ENCODE data around the gene MINK1.

MINK1 gene

DNA sequence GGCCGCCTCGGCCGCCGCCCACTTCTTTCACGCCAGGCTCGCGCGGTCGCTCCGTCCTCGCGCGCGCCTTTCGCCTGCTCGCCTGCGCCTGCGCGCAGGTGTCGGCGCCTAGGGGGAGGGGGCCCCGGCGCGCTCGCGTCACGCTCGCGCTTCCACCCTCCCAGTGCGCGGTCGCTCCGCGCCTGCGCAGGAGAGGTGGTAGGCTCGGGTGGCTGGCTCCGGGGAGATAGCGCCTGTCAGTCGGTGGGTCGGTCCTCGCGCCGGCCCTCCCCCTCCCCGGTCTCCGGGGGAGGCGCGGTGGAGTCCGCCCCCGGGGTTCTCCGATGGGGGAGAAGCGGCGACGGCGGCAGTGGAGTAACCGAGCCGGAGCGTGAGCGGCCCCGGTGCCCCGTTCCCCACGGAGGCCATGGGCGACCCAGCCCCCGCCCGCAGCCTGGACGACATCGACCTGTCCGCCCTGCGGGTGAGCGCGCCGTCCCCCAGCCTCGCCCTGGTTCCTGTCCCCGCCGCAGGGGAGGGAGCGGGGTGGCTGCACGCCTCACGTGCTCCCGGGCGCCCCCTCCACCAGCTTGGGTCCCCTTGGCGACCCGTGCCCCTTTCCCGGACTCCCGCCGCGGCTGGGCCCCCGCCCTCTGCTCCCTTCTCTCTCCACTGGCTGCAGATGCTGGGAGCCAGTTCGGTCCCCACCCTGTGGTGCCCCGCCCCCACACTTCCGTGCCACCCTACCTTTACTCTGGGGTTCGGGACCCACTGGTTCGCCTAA lies at the start of gene MINK1:
MINK1 (plus strand) TSS at position 163 of the 763 bp plus-strand sequence; CDS start at position 407, 244 bp downstream.
- DNase-seq, result peak; percentile 86 to 92

DNA sequence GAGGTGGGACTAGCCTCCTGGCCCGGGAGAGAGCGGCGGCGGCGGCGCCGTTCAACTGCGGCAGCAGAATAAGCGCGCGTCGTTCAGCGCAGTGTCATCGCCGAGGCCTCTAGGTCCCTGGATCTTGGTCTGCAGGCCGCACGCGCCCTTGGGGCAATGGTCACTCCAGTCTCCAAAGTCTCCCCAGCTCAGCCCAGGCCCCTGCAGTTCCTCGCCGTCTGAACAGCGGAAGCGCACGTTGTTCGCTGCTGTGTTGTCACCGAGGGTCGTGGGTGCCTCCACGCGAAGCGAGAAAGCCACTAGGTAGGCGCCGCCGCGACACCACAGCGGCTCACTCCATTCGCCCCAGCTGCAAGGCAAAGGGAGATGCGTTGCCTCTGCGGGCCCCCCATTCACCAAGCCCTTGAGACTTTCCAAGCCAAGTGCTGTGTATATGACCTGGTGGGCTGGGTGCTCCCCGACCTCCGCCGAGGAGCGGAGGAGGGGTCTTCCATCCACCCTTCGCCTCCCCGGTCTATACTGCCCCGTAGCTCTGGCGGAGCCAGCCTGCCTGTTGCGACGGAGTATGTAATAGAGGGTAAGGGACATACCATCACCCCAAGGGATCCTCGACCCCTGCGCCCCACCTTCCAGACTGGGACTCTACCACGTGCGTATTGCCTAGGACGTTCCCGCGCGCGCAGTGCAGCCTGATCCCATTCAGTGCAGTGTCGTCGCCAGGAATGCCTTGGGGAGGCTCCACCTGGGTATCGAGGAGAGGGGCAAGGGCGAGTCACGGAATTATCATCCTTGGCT lies 47.6 kb upstream of the MINK1 start:
- peak in 1 of 2 experiments; percentile 24 for DNase-seq

DNA sequence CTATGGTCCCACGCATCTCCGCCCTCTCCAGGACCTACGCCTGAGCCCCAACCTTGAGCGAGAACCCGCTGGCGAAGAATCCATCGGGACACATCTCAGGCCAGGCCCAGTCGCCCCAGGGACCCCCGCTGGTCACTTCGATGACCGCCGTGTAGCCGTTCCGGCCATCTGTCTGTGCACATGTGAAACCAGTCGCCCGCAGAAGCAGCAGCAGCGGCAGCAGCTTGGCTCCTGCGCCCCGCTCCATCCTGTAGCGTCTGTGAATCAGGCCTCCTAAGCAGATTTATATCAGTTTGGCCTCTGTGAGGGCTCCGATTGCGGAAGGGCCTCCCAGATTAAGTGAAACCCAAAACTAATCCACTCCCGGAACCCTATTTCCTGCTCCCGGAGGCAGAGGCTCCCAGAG lies 47.0 kb upstream of the MINK1 start, which contains the start of gene VMO1:
VMO1 (minus strand) TSS at position 259 of the 406 bp plus-strand sequence; CDS start at position 247, 12 bp downstream.
- peak; percentile 77 to 86 for DNase-seq

DNA sequence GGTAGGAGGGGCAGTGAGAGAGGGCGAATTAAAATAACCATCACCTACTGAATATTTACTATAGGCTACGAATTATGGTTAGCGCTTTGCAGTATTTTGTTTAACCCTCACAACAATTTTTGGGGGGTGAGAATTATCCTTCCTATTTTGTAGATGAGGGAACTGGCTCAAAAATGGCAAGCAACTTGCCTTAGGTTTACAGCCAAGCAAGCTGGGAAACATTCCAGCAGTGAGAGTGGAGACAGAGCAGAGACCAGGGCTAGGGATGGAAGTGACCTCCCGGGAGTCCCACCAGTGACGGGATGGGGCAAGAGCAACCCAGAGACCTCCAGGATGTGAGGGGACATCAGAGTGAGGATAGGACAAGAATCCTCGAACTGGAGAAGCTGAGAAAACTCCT lies 46.6 kb upstream of the MINK1 start:
- no peak for DNase-seq

DNA sequence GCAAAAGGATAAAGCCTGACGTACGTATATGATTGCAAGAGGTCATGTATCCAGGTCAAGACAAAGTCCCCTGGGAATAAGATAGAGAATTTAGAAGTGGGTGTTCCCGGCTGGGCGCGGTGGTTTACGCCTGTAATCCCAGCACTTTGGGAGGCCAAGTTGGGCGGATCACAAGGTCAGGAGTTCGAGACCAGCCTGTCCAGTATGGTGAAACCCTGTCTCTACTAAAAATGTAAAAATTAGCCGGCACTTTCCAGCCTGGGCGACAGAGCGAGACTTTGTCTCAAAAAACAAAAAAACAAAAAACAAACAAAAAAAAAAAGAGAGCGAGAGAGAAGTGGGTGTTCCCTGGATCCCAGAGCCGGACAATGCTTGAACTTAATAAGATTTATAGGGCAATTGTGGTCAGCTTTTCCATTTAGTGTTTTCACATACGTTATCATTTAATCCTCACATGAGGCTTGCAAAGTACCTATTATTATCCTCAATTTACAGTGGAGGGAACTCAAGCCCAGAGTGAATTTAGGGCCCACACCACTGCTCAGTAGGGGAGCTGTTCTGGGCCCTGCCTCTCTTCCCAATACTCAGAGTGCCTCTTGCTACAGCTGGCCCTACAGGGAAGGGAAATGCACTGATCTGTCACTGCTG lies 44.9 kb upstream of the MINK1 start:
- no peak for DNase-seq

DNA sequence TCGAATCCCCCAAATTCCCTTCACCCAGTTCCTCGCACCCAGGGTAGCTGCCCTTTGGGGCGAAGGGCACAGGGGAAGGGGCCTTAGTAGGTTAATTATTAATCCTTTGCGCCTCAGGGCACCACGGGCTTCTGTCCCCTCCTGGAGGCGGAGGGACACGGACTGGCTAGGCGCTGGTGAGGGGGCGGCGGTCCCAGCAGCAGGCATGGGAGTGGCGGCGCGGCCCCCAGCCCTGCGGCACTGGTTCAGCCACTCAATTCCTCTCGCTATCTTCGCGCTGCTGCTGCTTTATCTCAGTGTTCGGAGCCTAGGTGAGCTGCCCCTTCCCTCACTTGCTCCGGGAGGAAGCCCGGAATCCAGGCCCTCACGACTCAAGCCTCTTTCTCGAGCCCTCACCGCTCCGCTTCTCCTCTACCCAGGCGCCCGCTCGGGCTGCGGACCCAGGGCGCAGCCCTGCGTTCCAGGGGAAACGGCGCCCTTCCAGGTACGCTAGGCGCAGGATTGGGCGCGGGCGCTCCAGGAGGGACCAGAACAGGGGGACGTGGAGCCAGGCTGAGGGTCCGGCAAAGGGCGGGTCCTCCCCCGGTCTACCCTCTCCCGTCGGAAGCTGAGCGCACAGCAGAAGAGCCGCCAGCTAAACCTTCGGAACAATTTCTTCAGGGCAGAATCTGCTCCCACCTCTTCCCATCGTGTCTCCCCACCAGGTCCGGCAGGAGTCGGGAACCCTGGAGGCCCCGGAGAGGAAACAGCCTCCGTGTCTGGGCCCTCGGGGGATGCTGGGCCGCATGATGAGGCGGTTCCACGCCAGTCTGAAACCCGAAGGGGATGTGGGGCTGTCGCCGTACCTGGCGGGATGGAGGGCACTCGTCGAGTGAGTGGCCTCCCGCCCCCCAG lies 44.1 kb upstream of the MINK1 start, which contains the start of gene GLTPD2:
GLTPD2 (plus strand) TSS at position 158 of the 894 bp plus-strand sequence; CDS start at position 206, 48 bp downstream.
- DNase-seq, result peak in 1 of 2 experiments; percentile 20

DNA sequence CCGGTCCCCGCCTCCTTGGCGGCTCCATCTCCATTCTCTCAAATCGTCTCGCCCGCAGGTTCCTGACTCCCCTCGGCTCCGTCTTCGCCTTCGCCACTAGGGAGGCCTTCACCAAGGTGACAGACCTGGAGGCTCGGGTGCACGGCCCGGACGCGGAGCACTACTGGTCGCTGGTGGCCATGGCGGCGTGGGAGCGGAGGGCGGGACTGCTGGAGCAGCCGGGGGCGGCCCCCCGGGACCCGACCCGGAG lies 43.5 kb upstream of the MINK1 start:
- DNase-seq, result no peak

DNA sequence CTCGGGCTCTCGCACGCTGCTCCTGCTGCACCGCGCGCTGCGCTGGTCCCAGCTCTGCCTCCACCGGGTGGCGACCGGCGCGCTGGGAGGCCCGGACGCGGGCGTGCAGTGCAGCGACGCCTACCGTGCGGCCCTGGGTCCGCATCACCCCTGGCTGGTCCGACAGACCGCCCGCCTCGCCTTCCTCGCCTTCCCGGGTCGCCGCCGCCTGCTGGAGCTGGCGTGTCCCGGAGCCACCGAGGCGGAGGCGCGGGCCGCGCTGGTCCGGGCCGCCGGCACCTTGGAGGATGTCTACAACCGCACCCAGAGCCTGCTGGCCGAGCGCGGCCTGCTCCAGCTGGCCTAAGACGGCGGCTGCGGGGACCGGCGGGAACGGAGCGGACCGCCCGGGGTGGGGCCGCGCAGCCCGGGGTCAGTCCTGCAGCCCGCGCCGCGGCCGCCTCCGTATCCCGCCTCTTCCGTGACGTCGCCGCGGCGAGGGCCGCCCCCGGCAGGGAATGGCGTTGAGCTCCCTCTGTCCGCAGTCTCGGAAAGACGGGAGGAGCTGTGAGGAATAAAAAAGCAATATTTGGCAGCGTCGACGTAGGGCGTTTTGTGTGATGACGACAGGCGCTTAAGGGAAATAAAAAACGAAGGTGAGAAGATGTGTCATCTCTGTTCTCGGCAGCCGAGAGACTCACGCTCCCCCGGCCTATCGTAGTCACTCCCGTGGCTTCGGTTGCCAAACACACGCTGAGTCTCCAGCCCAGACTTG lies 43.0 kb upstream of the MINK1 start:
- DNase-seq, result peak; percentile 38 to 73

DNA sequence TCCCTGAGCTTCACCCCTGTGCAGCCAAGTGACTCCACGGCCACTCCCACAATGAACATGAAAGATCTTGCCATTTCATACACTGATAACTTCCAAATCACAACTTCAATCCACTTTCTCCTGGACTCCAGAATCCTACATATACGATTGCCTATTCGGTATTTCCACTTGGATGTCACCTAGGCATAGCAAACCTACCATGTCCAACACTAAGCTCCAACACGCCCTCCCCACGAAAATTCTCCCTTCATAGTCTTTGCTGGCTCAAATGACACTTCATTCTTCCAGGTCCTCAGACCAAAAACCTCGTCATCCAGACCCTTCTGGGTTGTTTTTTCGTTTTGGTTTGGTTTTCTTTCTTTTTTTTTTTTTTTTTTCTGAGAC lies 42.4 kb upstream of the MINK1 start:
- DNase-seq, result no peak

DNA sequence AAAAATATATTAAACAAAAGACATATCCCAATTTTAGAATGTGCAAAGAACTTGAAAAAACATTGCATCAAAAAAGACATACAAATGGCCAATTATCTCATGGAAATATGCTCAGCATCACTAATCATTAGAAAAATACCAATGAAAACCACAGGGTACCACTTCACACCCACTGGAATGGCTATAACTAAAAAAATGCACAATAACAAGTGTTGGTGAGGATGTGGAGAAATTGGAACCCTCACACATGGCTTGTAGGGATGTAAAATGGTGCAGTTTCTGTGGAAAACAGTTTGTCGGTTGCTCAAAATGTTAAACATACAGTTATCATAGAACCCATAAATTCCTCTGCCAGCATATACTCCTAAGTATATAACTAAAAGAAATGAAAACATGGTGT lies 38.0 kb upstream of the MINK1 start:
- no peak for DNase-seq

DNA sequence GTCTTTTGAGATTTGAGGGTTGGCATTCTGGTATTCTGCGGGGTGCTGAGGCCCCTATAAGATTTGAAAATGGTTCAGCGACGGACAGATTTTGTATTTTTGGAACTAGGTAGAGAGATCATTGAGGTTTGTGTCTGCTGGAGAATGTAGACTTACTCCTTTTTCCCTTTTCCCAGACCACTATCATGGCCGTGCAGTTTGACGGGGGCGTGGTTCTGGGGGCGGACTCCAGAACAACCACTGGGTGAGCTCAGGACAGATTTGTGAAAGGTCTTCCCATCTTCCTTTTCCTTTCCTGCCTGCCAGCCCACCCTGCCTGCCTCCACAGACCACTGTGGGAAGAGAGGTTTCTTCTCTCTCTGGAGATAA lies 36.6 kb upstream of the MINK1 start:
- peak in 1 of 2 experiments; percentile 8 for DNase-seq

DNA sequence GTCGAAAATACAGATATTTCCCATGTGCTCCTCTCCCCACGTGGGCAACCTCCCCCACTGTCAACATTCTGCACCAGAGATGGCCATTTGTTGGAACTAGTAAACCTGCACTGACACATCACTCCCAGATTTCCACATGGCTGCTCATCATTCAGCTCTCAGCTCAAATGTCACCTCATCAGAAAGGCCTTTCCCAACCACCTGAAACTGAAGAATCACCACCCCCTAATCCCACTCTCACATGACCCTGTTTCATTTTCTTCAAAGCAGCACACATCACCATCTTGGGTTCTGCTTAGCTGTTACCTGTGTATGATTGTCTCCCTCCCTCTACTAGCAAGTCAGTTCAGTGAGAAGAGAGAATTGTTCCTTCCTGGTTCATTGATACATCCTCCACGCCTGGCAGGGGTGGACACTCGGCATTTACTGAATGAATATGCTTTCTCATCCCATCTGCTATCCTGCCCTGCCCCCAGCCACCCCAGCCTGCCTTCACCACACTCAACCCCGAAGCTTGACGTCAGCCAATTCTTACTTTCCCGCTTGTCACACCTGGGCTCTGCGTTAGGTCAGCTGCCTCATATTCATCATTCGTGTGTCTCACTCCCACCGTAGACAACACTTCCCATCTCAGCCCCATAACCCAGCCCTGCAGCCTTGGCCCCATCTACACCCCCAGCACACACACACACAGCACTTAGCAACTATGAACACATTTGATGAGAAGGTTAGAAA lies 32.5 kb upstream of the MINK1 start:
- DNase-seq, result no peak

DNA sequence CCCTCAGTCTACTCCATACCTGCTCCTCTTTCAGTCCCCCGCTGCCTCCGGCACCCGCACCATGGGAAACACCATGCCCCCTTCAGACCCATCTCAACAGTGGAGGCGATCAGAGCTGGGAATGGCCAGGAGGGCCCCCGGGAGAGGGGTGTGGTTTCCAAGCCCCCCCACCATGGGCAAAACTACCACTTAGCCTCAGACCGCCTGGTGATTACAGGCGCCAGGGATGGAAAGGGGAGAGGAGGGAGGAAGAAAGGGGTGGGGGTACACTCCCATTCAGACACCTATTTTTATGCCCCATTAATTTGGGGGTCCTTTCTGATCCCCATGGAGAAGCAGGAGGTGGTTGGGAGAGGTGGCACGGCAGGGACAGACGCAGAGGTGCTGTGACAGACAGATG lies 30.9 kb upstream of the MINK1 start, which contains the start of gene C17orf114:
C17orf114 (minus strand) TSS at position 101 of the 400 bp plus-strand sequence.
- DNase-seq, result no peak

DNA sequence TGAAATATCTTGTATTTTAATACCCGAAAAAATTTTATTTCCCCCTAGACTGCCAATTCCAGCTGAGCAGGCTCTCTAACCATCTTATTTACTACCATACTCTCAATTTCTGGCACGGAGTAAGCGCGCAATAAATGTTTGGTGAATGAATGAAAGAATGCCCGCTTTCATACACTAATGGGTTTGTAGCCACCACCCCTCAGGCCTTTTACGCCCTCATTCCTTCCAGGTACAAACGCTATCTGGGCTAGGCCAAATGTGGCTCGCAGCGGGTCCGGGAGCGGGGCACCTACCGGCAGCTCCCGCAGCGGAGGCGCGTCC lies 26.7 kb upstream of the MINK1 start:
- peak in 1 of 2 experiments; percentile 18 for DNase-seq

DNA sequence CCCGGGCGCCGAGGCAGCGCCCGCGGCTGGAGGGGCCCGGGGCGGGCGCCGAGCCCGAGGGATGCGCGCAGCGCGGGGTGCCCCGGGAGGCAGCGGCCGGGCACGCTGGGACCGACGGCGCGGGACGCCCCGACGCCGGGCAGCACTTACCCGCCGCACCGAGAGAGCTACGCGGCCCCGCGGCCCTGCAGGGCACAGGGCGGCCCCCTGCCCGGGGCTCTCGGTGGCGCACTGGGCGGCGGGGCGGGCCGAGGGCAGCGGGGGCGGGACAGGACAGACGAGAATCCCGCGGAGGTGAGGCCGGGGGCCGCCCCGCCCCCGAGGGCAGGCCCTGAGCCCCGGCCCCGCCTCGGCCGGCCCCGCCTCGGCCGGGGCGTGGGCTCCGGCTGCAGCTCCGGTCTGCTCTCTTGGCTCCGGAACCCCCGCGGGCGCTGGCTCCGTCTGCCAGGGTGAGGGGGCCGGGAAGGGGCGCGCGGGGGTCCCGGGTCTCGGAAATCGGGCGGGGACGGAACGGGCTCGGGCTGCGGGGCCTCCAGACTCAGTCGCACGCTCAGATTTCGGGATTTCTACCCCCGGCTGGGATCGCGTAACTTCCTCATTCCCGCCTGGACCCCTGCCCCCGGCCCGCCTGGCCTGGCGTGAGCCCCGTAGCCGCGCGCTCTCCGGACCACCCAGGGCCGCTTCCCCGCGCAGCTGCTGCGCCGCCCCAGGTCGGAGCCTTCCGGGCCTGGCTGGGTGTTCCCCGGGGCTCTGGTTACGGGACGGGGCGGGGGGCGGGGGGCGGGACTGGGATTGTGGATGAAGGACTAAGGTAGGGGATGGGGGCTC lies 26.1 kb upstream of the MINK1 start, which contains the start of gene PLD2:
PLD2 (plus strand) TSS at position 376 of the 828 bp plus-strand sequence. CDS start 621 bp downstream, outside the sequence.
- peak; percentile 53 to 78 for DNase-seq

DNA sequence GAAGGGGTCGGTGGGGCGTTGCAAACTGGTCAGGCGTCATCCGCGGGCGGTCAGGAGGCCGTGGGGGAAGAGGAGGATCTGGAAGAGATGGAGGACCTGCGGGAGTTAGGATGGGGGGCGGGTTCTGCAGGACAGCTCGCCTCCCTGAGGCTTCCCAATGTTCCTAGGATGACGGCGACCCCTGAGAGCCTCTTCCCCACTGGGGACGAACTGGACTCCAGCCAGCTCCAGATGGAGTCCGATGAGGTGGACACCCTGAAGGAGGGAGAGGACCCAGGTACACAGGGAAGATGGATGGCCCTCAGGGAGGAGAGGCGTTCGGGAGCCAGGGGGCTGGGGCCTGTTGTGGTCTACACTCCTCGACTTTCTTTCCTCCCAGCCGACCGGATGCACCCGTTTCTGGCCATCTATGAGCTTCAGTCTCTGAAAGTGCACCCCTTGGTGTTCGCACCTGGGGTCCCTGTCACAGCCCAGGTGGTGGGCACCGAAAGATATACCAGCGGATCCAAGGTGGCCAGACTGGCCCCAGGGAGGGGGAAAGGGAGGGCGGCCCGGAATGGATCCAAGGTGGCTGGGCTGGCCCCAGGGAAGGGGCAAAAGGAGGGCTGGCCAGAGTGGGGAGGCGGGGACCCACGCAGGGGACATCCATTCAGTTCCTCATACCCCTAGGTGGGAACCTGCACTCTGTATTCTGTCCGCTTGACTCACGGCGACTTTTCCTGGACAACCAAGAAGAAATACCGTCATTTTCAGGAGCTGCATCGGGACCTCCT lies 25.3 kb upstream of the MINK1 start:
- no peak for DNase-seq

DNA sequence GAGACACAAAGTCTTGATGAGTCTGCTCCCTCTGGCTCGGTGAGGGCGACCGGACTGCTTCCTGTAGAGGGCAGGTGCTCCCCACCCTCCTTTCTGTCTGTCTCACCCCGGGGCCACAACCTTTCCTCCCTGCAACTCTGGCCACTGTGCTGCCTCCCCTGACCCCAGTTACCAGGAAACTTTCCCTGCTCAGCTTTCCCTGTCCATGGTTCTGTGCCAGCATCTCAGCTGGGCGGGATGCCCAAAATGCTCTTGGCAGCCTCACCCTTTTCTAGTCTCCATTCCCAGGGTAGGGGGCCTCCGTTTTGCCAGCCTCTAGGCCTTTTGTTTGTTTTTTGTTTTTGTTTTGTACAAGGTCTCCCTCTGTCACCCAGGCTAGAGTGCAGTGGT lies 24.8 kb upstream of the MINK1 start:
- no peak for DNase-seq

DNA sequence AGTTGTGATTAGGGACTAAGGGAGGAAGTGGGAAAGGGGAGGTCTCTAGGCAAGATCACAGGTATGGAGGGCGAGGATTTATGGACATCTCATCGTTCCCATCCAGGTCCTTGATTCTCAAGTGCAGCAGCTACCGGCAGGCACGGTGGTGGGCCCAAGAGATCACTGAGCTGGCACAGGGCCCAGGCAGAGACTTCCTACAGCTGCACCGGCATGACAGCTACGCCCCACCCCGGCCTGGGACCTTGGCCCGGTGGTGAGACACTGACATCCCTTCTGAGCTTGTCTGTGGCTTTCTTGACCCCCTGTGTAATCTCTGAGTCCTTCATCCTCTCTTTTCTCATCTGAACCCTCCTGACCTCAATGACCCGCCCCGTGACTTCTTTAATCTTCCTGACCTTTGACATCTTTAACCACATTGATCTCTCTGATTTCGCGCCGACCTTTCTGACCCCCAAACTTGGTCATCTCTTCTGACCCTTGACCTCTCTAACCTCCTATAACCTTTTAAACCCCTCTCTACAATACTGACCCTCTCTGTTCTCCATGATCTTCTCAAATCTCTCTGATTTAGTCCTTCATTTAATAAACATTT lies 22.3 kb upstream of the MINK1 start:
- DNase-seq, result no peak

DNA sequence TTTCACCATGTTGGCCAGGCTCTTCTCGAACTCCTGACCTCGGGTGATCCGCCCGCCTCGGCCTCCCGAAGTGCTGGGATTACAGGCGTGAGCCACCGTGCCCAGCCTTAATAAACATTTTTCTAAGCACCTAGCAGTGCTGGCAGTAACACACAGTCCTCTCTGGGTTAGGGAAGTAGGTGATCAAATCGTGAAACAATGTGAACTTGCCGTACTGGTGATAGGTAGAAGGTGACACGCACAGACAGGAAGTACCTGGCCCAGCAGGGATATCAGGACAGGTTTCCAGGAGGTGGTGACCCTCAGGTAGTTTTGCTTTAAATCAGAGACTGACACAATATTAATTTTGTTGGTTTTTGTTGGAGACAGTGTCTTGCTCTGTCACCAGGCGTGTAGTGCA lies 21.7 kb upstream of the MINK1 start:
- no peak for DNase-seq

Measured in NCI-H524 (cell line).